Left hindlimb (tissue), 1 donor: ENCODE measurements around the gene ADGRG3.
A peak's percentile ranks its signal among the peaks of the same experiment; 100 is the strongest.

Source experiments
- DNase-seq: peaks from one replicate; pipeline ENCODE4 v3.0.0-alpha.2; 2018

ADGRG3 gene

DNA sequence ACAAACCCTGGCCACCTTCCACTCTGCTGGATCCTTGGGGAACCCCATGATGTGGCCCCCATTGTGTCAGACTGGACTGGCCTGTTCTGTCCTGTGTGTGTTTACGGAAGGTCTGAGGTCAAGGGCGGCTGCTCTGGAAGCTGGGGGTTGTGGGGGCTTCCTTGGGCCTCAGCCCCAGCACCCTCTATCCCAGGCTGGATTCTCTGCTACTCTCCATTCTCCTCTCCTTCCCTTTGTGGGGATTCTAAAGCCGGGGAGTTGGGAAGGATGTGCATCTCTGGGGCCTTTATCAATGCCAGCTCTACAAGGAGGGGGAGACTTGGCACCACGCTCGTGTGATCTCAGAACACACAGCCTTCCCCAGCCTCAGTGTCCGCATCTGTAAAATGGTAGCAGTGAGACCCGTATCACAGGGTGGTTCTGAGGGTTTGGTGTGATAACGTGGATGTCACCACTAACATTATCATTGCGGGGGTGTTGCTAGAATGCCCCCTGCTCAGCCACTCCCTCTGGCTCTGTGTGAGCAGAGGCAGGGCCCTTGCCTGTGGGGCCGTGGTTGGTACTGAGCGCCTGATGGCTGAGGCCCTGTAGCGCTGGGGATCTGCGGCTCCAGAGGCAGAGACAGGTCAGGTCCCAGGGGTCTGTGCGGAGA, 21.6 kb upstream of the ADGRG3 start:
- no peak for DNase-seq

DNA sequence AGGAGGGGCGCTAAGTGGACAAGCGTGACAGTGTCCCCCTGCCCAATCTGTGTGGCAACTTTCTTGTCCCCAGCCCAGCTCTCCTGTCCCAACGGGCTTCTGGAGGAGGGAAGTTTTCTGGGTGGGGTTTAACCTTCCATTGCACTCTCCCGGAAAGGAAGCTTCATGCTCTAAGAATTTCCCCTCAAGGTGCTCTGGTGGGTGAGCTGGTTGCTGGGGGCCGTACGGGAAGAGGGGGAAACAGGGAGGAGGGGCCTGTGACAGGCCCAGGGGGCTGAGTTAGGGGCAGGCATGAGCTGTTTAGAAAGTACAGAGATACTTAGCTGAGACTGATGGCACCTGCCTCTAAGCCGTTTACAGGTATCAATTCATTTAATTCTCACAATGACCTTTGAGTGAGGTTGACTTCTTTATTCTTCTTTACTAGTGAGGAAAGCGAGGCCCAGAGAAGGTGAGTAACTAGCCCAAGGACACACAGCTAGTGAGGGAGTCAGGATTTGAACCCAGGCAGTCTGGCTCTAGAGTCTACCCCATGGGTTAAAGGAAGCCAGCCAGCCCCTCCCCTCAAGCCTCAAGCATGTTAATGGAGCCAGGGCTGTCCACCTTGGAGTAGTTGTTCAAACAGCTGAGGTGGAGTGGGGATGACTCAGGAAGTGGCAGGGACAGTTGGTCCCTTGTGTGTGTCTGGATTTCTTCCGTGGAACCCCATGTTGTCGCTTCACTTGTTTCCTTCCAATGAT, 20.8 kb upstream of the ADGRG3 start:
- DNase-seq = no peak

- DNase-seq = no peak
Observed at GRCh38 chr16:57648125-57648524, 20.0 kb upstream of the ADGRG3 start.

GRCh38 chr16:57648581-57649442, 19.3 kb upstream of the ADGRG3 start:
- DNase-seq = peak; percentile 79

- no peak for DNase-seq
Observed at GRCh38 chr16:57649443-57649751, 18.7 kb upstream of the ADGRG3 start.

- DNase-seq = no peak
Observed at GRCh38 chr16:57649846-57650245, 18.3 kb upstream of the ADGRG3 start.

DNA sequence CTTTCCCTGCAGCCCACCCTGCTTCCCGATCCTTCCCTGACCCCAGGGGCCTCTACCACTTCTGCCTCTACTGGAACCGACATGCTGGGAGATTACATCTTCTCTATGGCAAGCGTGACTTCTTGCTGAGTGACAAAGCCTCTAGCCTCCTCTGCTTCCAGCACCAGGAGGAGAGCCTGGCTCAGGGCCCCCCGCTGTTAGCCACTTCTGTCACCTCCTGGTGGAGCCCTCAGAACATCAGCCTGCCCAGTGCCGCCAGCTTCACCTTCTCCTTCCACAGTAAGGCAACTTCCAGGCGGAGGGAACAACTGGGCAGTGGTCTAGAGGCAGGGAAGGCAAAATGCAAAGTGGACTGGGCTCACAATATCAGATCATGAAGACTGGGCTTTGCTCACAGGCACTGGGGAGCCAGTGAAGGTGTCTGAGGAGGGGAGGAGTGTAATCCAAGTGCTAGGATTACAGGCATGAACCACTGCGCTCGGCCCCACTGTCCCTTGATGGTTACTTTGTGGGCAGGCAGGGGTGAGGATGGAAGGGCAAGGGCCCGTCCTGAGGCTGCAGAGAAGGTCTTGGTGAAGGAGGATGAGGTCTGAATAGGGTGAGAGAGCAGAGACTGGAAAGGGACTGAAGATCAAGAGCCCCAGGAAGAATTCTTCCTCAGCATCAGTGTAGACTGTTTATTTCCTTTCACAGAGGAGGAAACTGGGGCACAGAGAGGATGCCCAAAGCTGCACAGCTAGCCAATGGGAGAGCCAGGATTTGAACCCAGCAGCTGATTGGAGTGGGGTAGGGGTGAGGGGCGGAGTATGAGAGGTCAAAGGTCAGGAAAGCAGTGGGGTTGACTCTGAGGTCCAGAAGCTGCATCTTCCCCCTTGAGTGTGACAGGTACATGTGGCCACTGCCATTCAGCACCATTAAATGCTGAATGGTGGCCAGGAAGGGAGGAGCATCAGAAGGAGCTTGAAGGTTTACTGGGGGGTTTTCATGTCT, 16.5 kb upstream of the ADGRG3 start:
- DNase-seq = no peak

- DNase-seq = no peak
Observed at GRCh38 chr16:57652695-57653471, 15.2 kb upstream of the ADGRG3 start.

GRCh38 chr16:57653936-57654335, 14.2 kb upstream of the ADGRG3 start:
- peak; percentile 54 for DNase-seq

GRCh38 chr16:57656342-57656955, 11.7 kb upstream of the ADGRG3 start:
- no peak for DNase-seq

- DNase-seq = no peak
Observed at GRCh38 chr16:57657228-57657627, 10.9 kb upstream of the ADGRG3 start.

DNA sequence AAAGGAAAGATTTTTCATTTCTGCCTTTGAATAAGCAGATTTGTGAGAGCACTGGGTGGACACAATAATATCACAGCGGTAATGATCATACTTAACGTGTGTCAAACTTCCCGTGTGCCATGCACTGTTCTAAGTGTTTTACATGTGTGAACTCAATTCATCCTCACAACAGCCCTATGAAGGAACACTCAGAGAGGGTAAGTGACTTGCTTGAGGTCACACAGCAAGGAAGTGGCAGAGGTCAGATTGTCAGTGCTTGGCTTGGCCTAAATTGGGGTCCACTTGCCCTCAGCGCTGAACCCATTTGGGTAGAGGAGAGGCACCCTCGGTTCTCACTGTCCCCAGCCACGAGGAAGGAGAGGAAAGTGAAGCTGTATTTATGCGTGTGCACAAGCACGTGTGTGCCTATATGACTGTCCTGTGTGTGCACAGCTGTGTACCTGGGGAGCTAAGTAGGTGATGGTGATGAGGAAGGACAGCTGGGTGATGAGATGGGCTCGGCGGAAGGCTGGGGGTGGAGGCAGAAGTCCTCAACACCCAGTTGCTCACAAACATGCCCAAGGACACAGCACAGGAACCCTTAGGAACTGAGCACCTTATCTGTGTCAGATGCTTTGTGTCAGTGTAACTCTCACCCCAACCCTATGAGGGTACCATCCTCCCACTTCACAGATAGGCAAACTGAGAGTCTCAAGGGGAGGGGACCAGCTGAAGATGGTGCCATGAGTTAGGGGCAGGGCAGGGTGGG, 9.8 kb upstream of the ADGRG3 start:
- DNase-seq = no peak

DNA sequence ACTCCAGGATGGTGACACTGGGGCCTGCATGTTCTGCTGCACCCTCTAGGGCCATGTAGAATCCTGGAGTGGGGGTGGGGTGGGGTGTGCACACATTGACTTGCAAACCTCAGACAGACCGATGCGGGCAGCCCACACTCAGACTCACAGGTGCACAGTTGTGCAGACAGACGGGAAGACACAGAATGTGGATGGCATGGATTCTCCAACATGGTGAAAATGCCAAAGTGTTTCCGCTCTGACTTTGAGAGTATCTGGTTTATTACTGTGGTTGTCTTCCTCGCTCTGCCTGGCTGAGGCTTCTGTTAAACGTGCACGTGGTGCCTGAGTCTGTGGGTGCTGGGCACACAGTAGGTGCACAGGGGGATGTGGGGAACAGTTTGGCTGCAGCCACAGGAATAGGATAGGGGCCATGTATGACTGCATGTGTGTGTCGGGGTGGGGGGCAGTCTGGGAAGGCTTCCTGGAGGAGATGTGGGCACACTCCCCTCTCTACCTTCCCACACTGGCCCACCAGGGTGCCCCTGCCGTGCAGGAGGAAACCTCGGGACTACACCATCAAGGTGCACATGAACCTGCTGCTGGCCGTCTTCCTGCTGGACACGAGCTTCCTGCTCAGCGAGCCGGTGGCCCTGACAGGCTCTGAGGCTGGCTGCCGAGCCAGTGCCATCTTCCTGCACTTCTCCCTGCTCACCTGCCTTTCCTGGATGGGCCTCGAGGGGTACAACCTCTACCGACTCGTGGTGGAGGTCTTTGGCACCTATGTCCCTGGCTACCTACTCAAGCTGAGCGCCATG, 9.0 kb upstream of the ADGRG3 start:
- no peak for DNase-seq

DNA sequence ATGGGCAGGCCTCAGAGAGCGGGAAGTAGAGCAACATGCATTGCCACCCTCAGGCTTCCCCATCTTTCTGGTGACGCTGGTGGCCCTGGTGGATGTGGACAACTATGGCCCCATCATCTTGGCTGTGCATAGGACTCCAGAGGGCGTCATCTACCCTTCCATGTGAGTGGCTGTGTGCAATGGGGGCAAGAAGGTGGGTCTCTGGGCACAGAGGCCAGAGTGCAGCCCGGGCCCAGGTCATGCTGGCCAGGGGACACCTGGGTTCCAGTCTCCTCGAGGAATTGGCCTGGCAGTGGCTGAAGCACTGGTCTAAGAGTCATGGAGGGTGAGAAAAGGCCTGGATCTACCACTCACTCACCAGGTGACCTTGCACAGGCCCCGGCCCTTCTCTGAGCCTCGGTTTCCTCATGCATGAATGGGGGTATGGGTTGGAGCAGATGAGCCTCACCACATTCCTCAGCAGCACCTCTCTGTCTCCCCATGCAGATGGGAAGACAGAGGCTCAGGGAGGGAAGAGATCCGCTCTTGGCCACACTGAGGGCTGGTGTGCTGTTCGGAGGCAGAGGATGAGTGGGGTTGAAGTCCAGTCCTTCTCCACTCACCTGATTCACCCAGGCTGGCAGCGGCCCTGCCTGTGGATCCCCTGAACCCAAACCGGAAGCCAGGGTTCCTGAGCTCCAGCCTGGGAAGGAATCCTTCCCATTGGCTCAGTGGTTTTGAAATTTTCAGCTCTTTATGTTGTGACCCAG, 7.2 kb upstream of the ADGRG3 start:
- no peak for DNase-seq

GRCh38 chr16:57661510-57661909, 6.6 kb upstream of the ADGRG3 start:
- no peak for DNase-seq

DNA sequence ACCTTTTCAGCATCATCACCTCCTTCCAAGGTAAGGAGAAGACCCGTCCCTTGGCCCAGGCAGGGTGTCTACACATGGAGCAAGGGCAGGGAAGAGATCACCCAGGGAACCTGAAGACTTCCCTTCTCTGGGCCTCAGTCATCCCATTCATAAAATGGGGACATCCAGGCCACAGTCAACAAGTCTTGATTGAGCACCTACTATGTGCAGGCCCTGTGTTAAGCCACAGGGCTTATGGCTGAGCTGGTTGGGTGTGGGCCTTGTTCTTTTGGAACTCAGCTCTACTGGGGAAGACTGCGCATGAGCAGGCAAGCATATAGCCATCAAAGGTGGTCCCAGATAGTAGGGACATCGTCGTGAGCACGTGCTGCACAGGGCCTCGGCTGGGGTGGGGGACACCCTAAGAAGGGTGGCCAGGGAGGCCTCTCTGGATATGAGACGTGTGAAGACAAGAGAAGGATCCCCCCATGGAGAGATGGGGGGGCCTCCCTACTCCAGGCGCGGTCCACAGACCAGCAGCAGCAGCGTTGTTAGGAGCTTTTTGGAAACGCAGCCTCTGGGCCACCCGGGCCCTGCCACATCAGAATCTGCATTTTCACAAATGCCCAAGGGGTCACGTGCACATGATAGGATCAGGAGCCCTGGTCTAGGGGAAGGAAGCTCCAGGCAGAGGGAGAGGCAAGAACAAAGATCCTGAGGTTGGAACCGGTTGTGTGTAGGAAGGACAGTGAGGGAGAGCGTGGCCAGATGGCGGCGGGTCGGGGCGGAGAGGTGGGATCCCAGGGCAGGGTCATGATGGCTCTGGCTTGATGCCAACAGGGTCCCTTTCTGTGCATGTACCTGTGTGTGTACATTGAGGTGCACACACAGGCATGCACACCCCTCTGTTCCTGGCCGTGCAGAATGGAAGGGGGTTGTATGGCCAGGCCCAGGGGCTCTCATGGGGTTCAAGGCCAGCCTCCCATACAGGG, 5.9 kb upstream of the ADGRG3 start:
- DNase-seq = no peak

DNA sequence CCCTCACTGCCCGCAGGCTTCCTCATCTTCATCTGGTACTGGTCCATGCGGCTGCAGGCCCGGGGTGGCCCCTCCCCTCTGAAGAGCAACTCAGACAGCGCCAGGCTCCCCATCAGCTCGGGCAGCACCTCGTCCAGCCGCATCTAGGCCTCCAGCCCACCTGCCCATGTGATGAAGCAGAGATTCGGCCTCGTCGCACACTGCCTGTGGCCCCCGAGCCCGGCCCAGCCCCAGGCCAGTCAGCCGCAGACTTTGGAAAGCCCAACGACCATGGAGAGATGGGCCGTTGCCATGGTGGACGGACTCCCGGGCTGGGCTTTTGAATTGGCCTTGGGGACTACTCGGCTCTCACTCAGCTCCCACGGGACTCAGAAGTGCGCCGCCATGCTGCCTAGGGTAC, 4.7 kb upstream of the ADGRG3 start:
- no peak for DNase-seq
